Testis (tissue), 3 donors: ENCODE measurements around the gene CTDSPL. TPM values are rescaled to one million over a fixed set of nuclear protein-coding genes. Genes with fewer than 3 reads are reported as not detected.

ENCODE experiments used
- DNase-seq: peaks from one replicate; pipeline ENCODE4 v3.0.0-alpha.2; 2019
- H3K27ac ChIP-seq, 2 donors: fragments of 200-600 bp; sonication (generic); one replicate each; pipeline ENCODE4 v1.5.1; 2019
- H3K27me3 ChIP-seq: fragments of 200-600 bp; sonication (generic); one replicate; pipeline ENCODE4 v1.5.1; 2019
- H3K36me3 ChIP-seq: fragments of 200-600 bp; sonication (generic); one replicate; pipeline ENCODE4 v1.5.1; 2017; ENCODE audit warnings: low read depth; ENCODE audit errors: missing control alignments
- H3K4me1 ChIP-seq: fragments of 200-600 bp; sonication (generic); one replicate; pipeline ENCODE4 v1.5.1; 2019
- H3K4me3 ChIP-seq, 2 donors: fragments of 200-600 bp; sonication (generic); one replicate each; pipeline ENCODE4 v1.5.1; 2017 to 2019
- H3K9me3 ChIP-seq: fragments of 200-600 bp; sonication (generic); one replicate; pipeline ENCODE4 v1.5.1; 2017
- CTCF ChIP-seq, 3 experiments: fragments of 450-650 bp in 2 of 3; fragments of 200-600 bp in 1 of 3; sonication (generic) in 1 of 3; IDR thresholded peaks; one replicate each; pipeline ENCODE4 v1.5.1; 2016 to 2019; ENCODE audit warnings: antibody characterized with exemption in 3 of 3, mild to moderate bottlenecking in 2 of 3, moderate library complexity in 1 of 3
- POLR2A ChIP-seq: fragments of 450-650 bp; IDR thresholded peaks from one replicate; pipeline ENCODE4 v1.6.1; 2017; ENCODE audit warnings: antibody characterized with exemption, mild to moderate bottlenecking, moderate library complexity
- WGBS, 2 donors: methylation state at CpG; one replicate each; pipeline ENCODE4 v1.1.5; 2018; 5-methylcytosine and 5-hydroxymethylcytosine counted together
- intact Hi-C: fragments of 100-400 bp; cut with DNase I; formaldehyde crosslinking; loops from one replicate; pipeline ENCODE4 v1.15.1; 2023; ENCODE audit warnings: low total_unique reads
- polyA plus RNA-seq: library from polyadenylated mRNA; stranded (reverse); fragments of 350-450 nt; fragmentation: Illumina TruSeq; extraction: RNeasy Lipid Tissue Mini Kit (QIAGEN cat#74804); gene quantifications from one replicate; pipeline ENCODE4 v1.2.3, GENCODE V29; 2014; ENCODE audit warnings: low read depth, low replicate concordance; ENCODE audit not compliant: insufficient read depth
- total RNA-seq, 2 donors: library from RNA; depleted of rRNA; stranded (reverse); fragments of >200 nt; gene quantifications; one replicate each; pipeline ENCODE4 v1.2.3, GENCODE V29; 2016

CTDSPL gene
- total and polyA plus RNA-seq, 3 donors from 2014 or later, result 24.4 to 43.0 (median 32.4) TPM

- peak overlapping the region in 1 of 2 donors; percentile 45 for H3K27ac ChIP-seq
- no peaks in the 10 kb centered on the region for H3K27me3 ChIP-seq
- WGBS, 2 donors, result 84 to 88% methylated on average over 3 of the region's 3 CpGs
- H3K4me3 ChIP-seq, result no peak overlapping the region
- H3K36me3 ChIP-seq, result no peaks in the 10 kb centered on the region
- peaks cover 17% of the 10 kb centered on the region for H3K4me1 ChIP-seq
- intact Hi-C loops, result no loop called here
- no peak for DNase-seq
- TF ChIP-seq CTCF (IDR thresholded peaks at IDR 0.05), result no peak
- TF ChIP-seq POLR2A, result no peak
- H3K9me3 ChIP-seq, result no peaks in the 10 kb centered on the region
Observed at GRCh38 chr3:38020342-38020726, 158.7 kb downstream of the CTDSPL start.

- H3K27ac ChIP-seq, result no peak overlapping the region
- TF ChIP-seq POLR2A (no peak), CTCF (IDR thresholded peaks at IDR 0.05) (no peak)
- H3K9me3 ChIP-seq, result no peaks in the 10 kb centered on the region
- intact Hi-C loops, result no loop called here
- peaks cover 25% of the 10 kb centered on the region for H3K4me1 ChIP-seq
- no peaks in the 10 kb centered on the region for H3K36me3 ChIP-seq
- H3K27me3 ChIP-seq, result no peaks in the 10 kb centered on the region
- WGBS, 2 donors, result 83 to 88% methylated on average over 3 to 4 of the region's 4 CpGs
- DNase-seq, result no peak
- no peak overlapping the region for H3K4me3 ChIP-seq
Observed at GRCh38 chr3:38021196-38021595, 159.5 kb downstream of the CTDSPL start.

GRCh38 chr3:38022301-38022700 lies 160.6 kb downstream of the CTDSPL start:
- H3K27me3 ChIP-seq, result no peaks in the 10 kb centered on the region
- no peak overlapping the region for H3K4me3 ChIP-seq
- H3K36me3 ChIP-seq, result no peaks in the 10 kb centered on the region
- intact Hi-C loops, result no loop called here
- TF ChIP-seq CTCF (IDR thresholded peaks at IDR 0.05) (no peak), POLR2A (no peak)
- no peak for DNase-seq
- WGBS, 2 donors, result 58 to 71% methylated on average over 3 of the region's 3 CpGs
- H3K4me1 ChIP-seq, result peaks cover 25% of the 10 kb centered on the region
- H3K9me3 ChIP-seq, result no peaks in the 10 kb centered on the region
- H3K27ac ChIP-seq, result no peak overlapping the region

- no peaks in the 10 kb centered on the region for H3K36me3 ChIP-seq
- H3K9me3 ChIP-seq, result no peaks in the 10 kb centered on the region
- DNase-seq, result no peak
- H3K4me3 ChIP-seq, result no peak overlapping the region
- H3K27ac ChIP-seq, result peak overlapping the region in 1 of 2 donors; percentile 95
- 75 to 79% methylated on average over 5 to 6 of the region's 6 CpGs for WGBS, 2 donors
- intact Hi-C loops, result no loop called here
- no peak for TF ChIP-seq CTCF (IDR thresholded peaks at IDR 0.05)
- TF ChIP-seq POLR2A, result no peak
- peaks cover 18% of the 10 kb centered on the region for H3K4me1 ChIP-seq
- no peaks in the 10 kb centered on the region for H3K27me3 ChIP-seq
Observed at GRCh38 chr3:38022896-38023709, 161.4 kb downstream of the CTDSPL start.

- WGBS, 2 donors, result 86 to 90% methylated on average over 4 of the region's 4 CpGs
- H3K4me3 ChIP-seq, result no peak overlapping the region
- H3K4me1 ChIP-seq, result peaks cover 23% of the 10 kb centered on the region
- no peaks in the 10 kb centered on the region for H3K36me3 ChIP-seq
- H3K27ac ChIP-seq, result no peak overlapping the region
- intact Hi-C loops, result no loop called here
- TF ChIP-seq POLR2A (no peak), CTCF (IDR thresholded peaks at IDR 0.05) (no peak)
- no peak for DNase-seq
- no peaks in the 10 kb centered on the region for H3K27me3 ChIP-seq
- H3K9me3 ChIP-seq, result no peaks in the 10 kb centered on the region
Observed at GRCh38 chr3:38026856-38027255, 165.2 kb downstream of the CTDSPL start.
